ENCODE results near the gene PTPRJ.
A peak's percentile ranks its signal among the peaks of the same experiment; 100 is the strongest.

The PTPRJ gene

GRCh38 chr11:48154151-48154550 is 173.8 kb downstream of the PTPRJ start:
- in situ Hi-C loops (cut with HindIII; ENCODE audit: low sequenced_read_pairs): no loop called here
- DNase-seq (ENCODE audit: low read depth, low spot score): peak; percentile 16
- TF ChIP-seq CTCF (IDR thresholded peaks at IDR 0.05; ENCODE audit: low read depth, low read length): no peak
- H3K4me3 ChIP-seq (ENCODE audit: low read depth, low read length): no peak overlapping the region

- no peak overlapping the region for H3K4me3 ChIP-seq (ENCODE audit: low read depth, low read length)
- TF ChIP-seq CTCF (IDR thresholded peaks at IDR 0.05; ENCODE audit: low read depth, low read length): no peak
- no peak for DNase-seq (ENCODE audit: low read depth, low spot score)
- in situ Hi-C loops (cut with HindIII; ENCODE audit: low sequenced_read_pairs): no loop called here
Observed at GRCh38 chr11:48161951-48162884, 181.9 kb downstream of the PTPRJ start.

GRCh38 chr11:48162885-48163268 is 182.5 kb downstream of the PTPRJ start:
- TF ChIP-seq CTCF (IDR thresholded peaks at IDR 0.05; ENCODE audit: low read depth, low read length): no peak
- in situ Hi-C loops (cut with HindIII; ENCODE audit: low sequenced_read_pairs): no loop called here
- no peak overlapping the region for H3K4me3 ChIP-seq (ENCODE audit: low read depth, low read length)
- DNase-seq (ENCODE audit: low read depth, low spot score): no peak

- H3K4me3 ChIP-seq (ENCODE audit: low read depth, low read length): no peak overlapping the region
- DNase-seq (ENCODE audit: low read depth, low spot score): no peak
- in situ Hi-C loops (cut with HindIII; ENCODE audit: low sequenced_read_pairs): no loop called here
- no peak for TF ChIP-seq CTCF (IDR thresholded peaks at IDR 0.05; ENCODE audit: low read depth, low read length)
Observed at GRCh38 chr11:48163360-48164100, 183.2 kb downstream of the PTPRJ start.

- in situ Hi-C loops (cut with HindIII; ENCODE audit: low sequenced_read_pairs): no loop called here
- TF ChIP-seq CTCF (IDR thresholded peaks at IDR 0.05; ENCODE audit: low read depth, low read length): no peak
- no peak for DNase-seq (ENCODE audit: low read depth, low spot score)
- H3K4me3 ChIP-seq (ENCODE audit: low read depth, low read length): no peak overlapping the region
Observed at GRCh38 chr11:48164836-48165235, 184.5 kb downstream of the PTPRJ start.

- no peak overlapping the region for H3K4me3 ChIP-seq (ENCODE audit: low read depth, low read length)
- DNase-seq (ENCODE audit: low read depth, low spot score): no peak
- in situ Hi-C loops (cut with HindIII; ENCODE audit: low sequenced_read_pairs): no loop called here
- no peak for TF ChIP-seq CTCF (IDR thresholded peaks at IDR 0.05; ENCODE audit: low read depth, low read length)
Observed at GRCh38 chr11:48165426-48165825, 185.1 kb downstream of the PTPRJ start.

Data from astrocyte of the spinal cord (primary cell).